Myocyte (in vitro differentiated cells): ENCODE measurements around the gene PRDX3. TPM values are rescaled to one million over a fixed set of nuclear protein-coding genes. Genes with fewer than 3 reads are reported as not detected.
"Not testable (repeated sequence)": the region's sequence is repeated elsewhere in the genome, so short reads cannot be mapped to it uniquely, and the experiment has no call there.

Experiments
- DNase-seq: peaks from one replicate; pipeline ENCODE4 v3.0.0-alpha.2; 2012; ENCODE audit warnings: low read depth
- total RNA-seq: library from RNA; depleted of rRNA; stranded (reverse); fragments of >200 nt; gene quantifications from 2 replicates; pipeline ENCODE4 v1.2.3, GENCODE V29; 2014

The PRDX3 gene
- total RNA-seq, 1 donor from 2014 or later = 246 TPM

DNA sequence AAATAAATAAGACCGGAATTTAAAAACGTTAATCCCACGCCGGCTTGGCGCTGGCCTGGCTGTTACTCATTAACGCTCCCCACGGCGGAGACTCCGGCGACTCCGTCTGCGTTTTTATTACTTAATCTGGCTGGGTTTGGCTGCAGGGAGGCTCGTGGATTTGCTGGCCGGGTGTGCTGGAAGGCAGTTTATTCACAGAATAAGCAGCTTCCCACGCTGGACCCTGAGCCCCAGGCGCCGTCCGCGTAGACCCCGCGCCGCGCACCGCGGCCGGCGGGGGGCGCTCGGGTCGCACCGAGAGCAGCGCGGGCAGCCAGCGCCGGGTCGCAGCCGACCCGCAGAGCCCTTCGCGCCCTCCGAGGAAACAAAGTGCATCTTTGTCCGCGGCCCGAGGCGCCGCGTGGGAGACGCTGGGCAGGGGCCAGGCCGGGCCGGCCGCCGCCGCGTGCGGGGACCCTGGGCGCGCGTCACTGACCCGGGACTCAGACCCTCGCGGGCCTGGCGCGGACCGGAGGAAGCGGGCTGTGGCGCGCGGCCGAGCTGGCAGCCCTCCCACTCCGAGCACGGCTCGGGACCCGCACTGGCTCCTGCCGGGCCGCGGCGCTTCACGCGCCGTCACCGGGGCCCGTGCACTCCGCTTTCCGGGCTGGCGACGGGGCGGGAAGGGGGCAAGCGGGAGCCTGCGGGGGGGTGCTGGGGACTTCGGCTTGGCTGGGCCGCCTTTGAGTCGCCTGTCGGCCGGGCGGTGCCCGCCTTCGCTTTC is 28.2 kb upstream of the PRDX3 start:
- DNase-seq = peak; percentile 67

- no peak for DNase-seq
Measured at GRCh38 chr10:119205894-119206602, 27.4 kb upstream of the PRDX3 start.

DNA sequence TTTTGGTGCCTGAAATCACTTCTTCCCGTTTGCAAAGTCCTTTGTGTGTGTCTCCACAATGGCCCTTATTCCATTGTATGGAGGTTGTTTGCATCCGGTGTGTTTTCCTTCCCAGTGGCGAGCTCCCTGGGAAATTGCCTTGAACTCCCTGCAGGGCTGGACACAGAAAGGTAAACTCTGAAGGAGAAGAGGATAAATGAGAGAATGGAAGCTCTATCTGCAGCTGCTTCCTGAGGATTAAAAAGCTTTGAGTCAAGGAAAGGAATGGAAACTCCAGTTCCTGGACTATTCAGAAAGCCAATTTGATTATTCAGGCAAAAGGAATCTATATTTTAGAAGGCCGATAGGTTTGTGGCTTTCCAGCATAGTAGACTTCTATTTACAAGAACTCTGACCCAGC is 24.4 kb upstream of the PRDX3 start:
- DNase-seq = no peak

DNA sequence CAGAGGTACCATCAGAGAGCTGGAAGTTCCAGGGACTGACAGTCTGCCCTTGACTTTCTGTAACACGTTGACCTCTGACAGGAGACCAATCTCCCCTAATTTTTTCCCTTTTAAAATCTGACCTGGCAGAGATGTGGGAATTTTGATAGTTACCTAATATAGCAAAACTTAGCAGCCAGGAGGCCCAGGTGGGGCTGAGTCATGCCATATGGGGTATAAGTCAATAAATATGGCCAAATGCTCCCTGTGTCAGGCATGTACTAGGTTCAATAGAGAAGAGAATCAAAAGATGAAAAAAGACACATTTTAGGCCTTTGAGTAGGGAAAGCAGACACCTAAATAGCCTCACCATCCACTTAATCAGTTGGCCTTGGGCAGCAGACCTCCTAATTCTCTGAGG is 22.6 kb upstream of the PRDX3 start:
- DNase-seq = no peak

DNA sequence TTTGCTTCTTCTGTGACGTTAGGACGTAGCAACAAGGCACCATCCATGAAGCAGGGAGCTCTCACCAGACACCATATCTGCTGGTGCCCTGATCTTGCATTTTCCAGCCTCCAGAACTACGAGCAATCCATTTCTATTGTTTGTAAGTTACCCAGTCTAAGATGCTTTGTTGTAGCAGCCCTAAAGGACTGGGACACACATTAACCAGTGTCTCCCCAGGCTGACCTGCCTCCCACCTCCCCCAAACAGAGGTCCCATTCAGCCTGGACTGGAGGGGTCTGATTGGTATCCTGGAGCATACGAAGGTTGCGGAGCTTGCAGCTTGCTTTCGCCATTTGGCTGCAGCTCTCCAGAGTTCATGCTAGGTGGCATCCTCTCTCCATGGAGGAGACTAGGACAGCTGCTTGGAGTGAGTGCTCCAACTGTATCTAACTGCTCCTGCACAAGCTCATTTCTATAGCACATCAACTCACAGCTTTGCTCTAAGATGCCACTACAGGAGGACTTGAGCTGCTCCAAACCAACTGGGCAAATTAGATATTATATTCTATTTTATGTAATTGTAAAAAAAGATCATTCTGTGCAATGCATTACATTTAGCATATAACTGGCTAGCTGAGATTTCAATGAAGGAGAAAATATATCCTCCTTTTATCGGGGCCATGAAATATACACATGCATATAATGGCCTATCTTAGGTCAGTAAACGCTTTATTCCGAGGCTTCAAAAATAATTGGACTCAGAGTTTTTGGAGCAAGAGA is 20.8 kb upstream of the PRDX3 start:
- DNase-seq = peak; percentile 77

- no peak for DNase-seq
Measured at GRCh38 chr10:119198438-119198837, 19.8 kb upstream of the PRDX3 start.

DNA sequence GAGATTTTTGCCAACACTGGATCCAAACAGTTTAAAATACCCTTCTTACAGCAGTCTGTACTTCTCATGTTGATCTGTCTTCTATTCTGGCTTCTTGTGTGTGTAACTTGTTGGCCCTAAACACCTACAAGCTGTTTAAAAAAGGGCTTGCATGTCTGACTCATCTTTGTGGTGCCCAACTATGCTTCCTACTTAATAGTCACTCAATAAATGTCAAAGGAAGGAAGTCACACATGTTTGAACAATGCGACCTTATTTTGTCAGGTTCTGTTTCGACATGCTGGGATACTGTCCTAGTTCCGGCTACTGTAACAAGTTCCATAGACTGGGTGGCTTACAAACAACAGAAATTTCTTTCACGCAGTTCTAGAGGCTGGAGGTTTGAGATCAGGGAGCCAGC is 19.3 kb upstream of the PRDX3 start:
- no peak for DNase-seq

- DNase-seq = no peak
Measured at GRCh38 chr10:119191881-119192280, 13.3 kb upstream of the PRDX3 start.

DNA sequence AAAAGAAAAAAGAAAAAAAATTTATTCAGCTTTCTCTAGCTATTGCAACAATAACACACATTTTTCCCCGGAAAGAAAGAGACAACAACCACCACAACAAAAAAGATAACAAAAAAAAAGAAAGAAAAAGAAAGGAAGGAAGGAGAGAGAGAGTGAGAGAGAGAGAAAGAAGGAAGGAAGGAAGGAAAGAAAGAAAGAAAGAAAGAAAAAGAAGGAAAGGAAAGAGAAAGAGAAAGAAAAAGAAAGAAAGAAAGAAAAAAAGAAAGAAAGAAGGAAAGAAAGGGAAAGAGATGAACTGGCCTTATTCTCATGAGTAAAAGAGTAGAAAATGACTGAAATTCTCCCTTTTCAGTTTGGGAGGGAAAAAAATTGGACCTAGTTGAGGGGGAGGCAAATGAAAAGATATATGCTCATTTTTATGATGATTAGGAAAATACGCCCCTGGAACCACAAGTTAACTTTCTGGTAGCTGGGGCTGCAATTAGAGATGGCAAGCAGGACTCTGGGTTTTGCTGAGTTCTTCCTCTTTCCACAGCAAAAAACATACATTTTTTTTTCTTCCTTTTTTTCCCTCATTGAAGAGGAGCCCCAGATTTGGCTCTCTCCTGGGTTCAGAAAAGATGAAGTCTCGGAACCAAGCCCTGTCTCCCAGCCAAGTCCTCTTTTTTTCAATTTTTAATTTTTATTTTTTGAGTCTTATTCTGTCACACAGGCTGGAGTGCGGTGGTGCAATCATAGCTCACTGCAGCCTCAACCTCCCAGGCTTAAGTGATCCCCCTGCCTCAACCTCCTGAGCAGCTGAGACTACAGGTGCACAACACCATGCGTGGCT is 12.6 kb upstream of the PRDX3 start:
- DNase-seq = no peak

DNA sequence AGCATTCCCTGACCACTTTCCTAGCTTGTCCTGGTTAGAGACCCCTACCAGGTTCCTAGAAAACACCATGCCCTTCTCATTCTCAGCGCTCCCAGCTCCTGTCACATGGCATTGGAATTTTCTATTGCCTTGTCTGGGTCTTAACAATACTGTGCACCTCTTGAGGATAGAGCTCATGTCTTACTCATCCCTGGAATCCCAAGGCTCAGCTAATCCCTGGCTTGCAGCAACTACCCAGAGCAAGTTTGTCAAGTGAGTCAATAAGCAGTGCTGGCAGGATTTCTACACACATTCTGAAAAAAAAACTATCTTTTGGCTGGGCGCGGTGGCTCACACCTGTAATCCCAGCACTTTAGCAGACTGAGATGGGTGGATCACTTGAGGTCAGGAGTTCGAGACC is 11.7 kb upstream of the PRDX3 start:
- peak; percentile 78 for DNase-seq

- no peak for DNase-seq
Measured at GRCh38 chr10:119189811-119190282, 11.2 kb upstream of the PRDX3 start.

- no peak for DNase-seq
Measured at GRCh38 chr10:119183664-119184412, 5.2 kb upstream of the PRDX3 start.

GRCh38 chr10:119180850-119181400 is 2.3 kb upstream of the PRDX3 start:
- not testable (repeated sequence) for DNase-seq

DNA sequence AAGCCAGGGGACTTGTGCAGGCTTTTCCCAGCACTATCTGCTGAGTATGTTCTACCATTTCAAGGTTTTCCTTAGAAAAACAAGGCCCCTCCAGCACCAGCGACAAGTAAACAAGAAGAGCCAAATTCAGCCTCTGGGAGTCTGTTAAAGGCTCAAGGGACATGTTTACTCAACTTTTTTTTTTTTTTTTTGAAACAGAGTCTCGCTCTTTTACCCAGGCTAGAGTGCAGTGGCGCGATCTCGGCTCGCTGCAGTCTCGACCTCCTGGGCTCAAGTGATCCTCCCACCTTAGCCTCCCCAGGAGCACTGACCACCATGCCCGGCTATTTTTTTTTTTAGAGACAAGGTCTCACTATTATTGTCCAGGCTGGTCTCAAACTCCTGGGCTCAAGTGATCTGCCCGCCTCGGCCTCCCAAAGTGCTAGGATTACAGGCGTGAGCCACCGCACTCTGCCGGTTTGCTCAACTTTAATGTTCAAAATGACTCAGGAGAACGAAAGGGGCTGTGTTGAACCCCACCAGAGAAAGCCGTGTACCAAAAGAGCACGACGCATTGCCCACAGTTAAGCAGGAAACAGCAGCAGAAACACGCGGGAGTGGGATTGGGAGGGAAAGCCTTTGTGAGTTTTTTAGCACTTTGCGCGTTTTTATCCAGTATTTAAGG is 772 bp downstream of the PRDX3 start:
- DNase-seq = no peak

DNA sequence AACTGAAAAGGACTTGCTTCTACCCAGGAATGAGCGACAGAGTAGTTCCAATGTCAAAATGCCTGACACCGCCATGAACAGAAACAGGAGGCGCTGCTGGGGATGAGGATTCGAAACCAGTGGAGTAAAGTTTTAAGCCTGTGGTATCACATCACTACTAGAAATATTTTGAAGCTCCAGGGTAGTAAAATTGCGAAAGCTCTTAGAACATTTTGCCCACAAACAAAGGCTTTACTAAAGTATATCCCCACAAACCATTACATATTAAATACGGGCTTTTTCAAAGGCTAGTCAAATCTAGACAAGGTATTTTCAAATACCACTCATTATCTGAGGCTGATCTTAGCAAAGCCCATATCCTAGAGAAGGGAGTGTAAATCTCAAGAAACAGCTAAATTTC is 2.4 kb downstream of the PRDX3 start:
- DNase-seq = no peak

GRCh38 chr10:119174109-119174508 is 4.5 kb downstream of the PRDX3 start:
- DNase-seq = no peak

DNA sequence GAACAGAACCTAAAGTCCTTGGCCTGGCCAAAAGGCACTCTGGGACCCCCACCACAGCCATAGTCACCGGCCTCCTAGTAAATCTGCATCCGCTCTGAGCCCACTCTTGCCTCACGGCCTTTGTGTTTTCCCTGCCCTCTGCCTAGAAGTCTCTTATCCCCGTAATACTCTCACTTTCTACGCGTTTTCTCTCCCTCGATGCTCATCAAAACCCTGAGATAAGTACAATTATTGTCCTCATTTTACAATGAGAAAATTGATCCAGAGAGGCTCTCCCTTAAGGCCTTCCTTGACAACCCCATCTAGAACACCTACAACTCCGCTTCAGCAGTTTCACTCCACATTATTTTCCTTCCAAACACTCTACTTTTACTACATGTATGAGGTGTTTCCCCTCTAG is 11.6 kb downstream of the PRDX3 start:
- no peak for DNase-seq

DNA sequence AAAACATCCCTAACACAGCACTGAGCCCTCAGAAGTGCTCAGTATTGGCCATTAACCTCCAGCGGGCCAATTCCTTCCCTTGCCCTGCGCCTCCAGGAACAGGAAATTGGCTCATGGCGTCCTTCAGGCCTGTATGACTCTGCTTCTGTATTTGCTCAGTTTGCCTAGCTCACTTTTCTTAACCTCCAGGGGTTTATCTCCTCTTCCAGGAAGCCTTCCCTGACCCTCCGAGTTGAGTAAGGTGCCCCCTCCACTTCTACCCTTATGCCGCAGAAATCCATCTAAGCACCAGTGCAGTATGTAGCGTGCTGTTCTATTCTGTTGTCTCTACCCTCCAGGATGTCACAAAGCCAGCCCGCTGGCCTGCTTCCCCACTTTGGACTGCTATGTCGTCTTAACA is 12.0 kb downstream of the PRDX3 start:
- no peak for DNase-seq

DNA sequence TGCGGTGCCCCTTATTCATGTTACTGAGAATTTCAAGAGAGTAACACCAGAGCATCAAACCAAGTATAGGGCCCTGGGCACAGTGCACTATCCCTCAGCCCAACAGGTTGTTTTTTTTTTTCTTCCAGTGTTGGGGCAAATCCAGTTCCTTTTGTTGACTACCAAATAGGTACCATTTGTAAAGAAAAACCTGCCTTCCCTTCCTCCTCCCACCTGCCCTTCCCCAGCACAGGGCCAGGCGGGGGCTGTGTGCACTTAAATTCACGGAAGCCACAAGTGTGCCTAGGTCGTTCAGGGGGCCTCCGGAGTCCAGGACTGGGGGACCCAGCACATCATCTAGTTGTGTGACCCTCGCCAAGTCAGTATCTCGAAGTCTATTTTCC is 12.5 kb downstream of the PRDX3 start:
- DNase-seq = no peak
